ENCODE measurements around the gene APOF.
A peak's percentile ranks its signal among the peaks of the same experiment; 100 is the strongest.
"Not testable (repeated sequence)": the region's sequence is repeated elsewhere in the genome, so short reads cannot be mapped to it uniquely, and the experiment has no call there.

The APOF gene, protein sequence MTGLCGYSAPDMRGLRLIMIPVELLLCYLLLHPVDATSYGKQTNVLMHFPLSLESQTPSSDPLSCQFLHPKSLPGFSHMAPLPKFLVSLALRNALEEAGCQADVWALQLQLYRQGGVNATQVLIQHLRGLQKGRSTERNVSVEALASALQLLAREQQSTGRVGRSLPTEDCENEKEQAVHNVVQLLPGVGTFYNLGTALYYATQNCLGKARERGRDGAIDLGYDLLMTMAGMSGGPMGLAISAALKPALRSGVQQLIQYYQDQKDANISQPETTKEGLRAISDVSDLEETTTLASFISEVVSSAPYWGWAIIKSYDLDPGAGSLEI

GRCh38 chr12:56362130-56363059 lies at the start of gene APOF:
TSS of gene APOF (minus strand) at chr12:56362857. CDS start at chr12:56362745, 112 bp downstream.
- DNase-seq (ENCODE audit: low read depth in 1 of 2, low spot score in 1 of 2) = peak in 1 of 2 experiments; percentile 24
- in situ Hi-C loops (cut with HindIII; ENCODE audit: low pct_unique_long_range_greater_than_20kb, low sequenced_read_pairs) = no loop called here
- no peak for TF ChIP-seq JUND (IDR thresholded peaks at IDR 0.05; ENCODE audit: low read depth)

GRCh38 chr12:56411781-56412639 lies 49.4 kb upstream of the APOF start:
- no peak for TF ChIP-seq JUND (IDR thresholded peaks at IDR 0.05; ENCODE audit: low read depth)
- DNase-seq (ENCODE audit: low read depth in 1 of 2, low spot score in 1 of 2) = no peak
- in situ Hi-C loops (cut with HindIII; ENCODE audit: low pct_unique_long_range_greater_than_20kb, low sequenced_read_pairs) = no loop called here

DNA sequence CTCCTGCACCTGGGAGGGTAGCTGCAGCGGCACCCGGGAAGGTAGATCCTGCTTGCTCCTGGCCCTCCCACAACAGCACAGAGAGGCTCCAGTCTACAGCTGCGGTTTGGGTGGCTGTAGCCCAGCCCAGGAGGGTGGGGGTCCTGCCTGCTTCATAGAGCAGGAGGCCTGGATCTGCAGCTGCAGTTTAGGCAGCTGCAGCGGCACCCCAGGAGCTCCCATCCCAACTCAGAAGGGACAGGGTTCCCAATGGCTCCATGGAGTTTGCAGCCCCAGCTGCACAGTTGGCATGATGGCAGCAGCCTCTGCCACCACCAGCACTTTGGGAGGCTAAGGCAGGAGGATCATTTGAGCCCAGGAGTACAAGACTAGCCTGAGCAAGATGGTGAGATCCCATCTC lies 48.1 kb upstream of the APOF start:
- TF ChIP-seq JUND (IDR thresholded peaks at IDR 0.05; ENCODE audit: low read depth) = no peak
- in situ Hi-C loops (cut with HindIII; ENCODE audit: low pct_unique_long_range_greater_than_20kb, low sequenced_read_pairs) = no loop called here
- DNase-seq (ENCODE audit: low read depth in 1 of 2, low spot score in 1 of 2) = no peak

- DNase-seq (ENCODE audit: low read depth in 1 of 2, low spot score in 1 of 2) = no peak
- TF ChIP-seq JUND (IDR thresholded peaks at IDR 0.05; ENCODE audit: low read depth) = no peak
- in situ Hi-C loops (cut with HindIII; ENCODE audit: low pct_unique_long_range_greater_than_20kb, low sequenced_read_pairs) = no loop called here
Observed at GRCh38 chr12:56408799-56409417, 46.3 kb upstream of the APOF start.

DNA sequence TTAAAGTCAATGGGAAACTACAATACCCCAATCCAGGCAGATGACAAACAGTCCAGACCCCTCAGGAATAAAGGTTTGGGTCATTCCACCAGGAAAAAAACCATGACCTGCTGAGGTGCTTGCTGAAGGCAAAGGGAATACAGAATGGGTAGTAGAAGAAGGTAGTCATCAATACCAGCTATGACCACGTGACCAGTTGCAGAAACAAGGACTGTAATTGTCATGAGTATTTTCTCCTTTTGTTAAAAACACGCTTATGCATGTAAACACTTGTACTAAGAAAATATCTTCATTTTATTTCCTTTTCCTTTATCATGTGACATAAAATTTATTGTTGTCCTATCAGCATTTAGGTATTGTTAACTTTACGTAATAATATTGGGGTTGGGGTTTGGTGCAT lies 41.6 kb upstream of the APOF start:
- in situ Hi-C loops (cut with HindIII; ENCODE audit: low pct_unique_long_range_greater_than_20kb, low sequenced_read_pairs); DNase-seq (ENCODE audit: low read depth in 1 of 2, low spot score in 1 of 2): not testable (repeated sequence)

GRCh38 chr12:56401612-56402011 lies 39.0 kb upstream of the APOF start:
- DNase-seq (ENCODE audit: low read depth in 1 of 2, low spot score in 1 of 2); in situ Hi-C loops (cut with HindIII; ENCODE audit: low pct_unique_long_range_greater_than_20kb, low sequenced_read_pairs): not testable (repeated sequence)

GRCh38 chr12:56401125-56401524 lies 38.5 kb upstream of the APOF start:
- DNase-seq (ENCODE audit: low read depth in 1 of 2, low spot score in 1 of 2); in situ Hi-C loops (cut with HindIII; ENCODE audit: low pct_unique_long_range_greater_than_20kb, low sequenced_read_pairs): not testable (repeated sequence)

DNA sequence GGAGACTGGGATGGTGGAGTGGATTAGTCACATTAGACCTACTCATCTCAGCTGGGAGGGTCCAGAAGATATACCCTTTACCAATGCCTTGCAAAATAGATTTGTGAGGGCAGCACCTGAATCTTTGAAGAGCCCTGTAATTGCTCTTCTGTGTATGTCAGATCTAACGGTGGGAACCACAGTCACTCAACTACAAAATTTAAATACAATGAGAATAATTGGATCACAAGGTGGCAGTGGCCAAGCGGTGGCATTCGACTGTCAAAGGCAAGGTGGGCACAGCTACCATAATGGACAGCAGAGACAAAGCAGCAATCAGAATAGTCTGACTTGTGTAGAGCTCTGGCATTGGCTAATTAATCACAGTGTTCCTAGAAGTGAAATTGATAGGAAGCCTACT lies 36.8 kb upstream of the APOF start:
- in situ Hi-C loops (cut with HindIII; ENCODE audit: low pct_unique_long_range_greater_than_20kb, low sequenced_read_pairs); DNase-seq (ENCODE audit: low read depth in 1 of 2, low spot score in 1 of 2): not testable (repeated sequence)

DNA sequence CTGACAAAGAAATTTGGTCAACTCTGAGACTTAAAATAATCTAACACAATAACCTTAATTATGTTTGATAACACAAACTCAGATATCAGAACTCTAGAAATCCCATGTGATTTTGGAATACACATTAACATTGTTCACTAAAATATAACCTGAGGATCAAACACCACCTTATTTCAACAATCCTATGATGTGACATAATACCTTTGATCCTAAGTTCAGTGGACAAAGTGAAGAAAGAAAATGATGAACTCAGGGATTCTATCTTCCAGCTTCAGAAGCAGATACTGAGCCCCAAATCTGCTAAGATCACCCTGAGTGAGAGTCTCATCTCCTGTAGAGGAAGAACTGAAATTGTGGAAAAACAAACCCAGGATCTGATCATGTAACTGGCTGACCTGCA lies 35.7 kb upstream of the APOF start:
- in situ Hi-C loops (cut with HindIII; ENCODE audit: low pct_unique_long_range_greater_than_20kb, low sequenced_read_pairs) = no loop called here
- no peak for TF ChIP-seq JUND (IDR thresholded peaks at IDR 0.05; ENCODE audit: low read depth)
- DNase-seq (ENCODE audit: low read depth in 1 of 2, low spot score in 1 of 2) = no peak

- in situ Hi-C loops (cut with HindIII; ENCODE audit: low pct_unique_long_range_greater_than_20kb, low sequenced_read_pairs) = no loop called here
- no peak for TF ChIP-seq JUND (IDR thresholded peaks at IDR 0.05; ENCODE audit: low read depth)
- DNase-seq (ENCODE audit: low read depth in 1 of 2, low spot score in 1 of 2) = no peak
Observed at GRCh38 chr12:56392331-56392730, 29.7 kb upstream of the APOF start.

DNA sequence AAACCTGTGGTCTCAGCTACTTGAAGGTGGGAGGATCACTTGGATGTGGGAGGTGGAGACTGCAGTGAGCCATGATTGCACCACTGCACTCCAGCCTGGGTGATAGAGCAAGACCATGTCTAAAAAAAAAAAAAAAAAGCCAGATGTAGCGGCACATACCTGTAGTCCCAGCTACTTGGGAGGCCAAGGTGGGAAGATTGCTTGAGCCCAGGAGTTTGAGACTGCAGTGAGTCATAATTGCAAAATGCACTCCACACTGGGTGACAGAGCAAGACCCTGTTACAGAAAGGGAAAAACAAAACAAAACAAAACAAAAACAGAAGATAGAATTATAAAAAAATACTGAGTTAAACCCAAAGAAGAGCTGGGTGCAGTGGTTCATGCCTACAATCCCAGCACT lies 29.1 kb upstream of the APOF start:
- TF ChIP-seq JUND (IDR thresholded peaks at IDR 0.05; ENCODE audit: low read depth) = no peak
- DNase-seq (ENCODE audit: low read depth in 1 of 2, low spot score in 1 of 2) = no peak
- in situ Hi-C loops (cut with HindIII; ENCODE audit: low pct_unique_long_range_greater_than_20kb, low sequenced_read_pairs) = no loop called here

GRCh38 chr12:56389412-56389811 lies 26.8 kb upstream of the APOF start:
- TF ChIP-seq JUND (IDR thresholded peaks at IDR 0.05; ENCODE audit: low read depth) = no peak
- DNase-seq (ENCODE audit: low read depth in 1 of 2, low spot score in 1 of 2) = no peak
- in situ Hi-C loops (cut with HindIII; ENCODE audit: low pct_unique_long_range_greater_than_20kb, low sequenced_read_pairs) = no loop called here
